Right lobe of liver (tissue), 4 donors: ENCODE data around the gene ZBED6.

Experiments used
- POLR2A ChIP-seq: fragments of 450-650 bp; IDR thresholded peaks from one replicate; pipeline ENCODE4 v1.6.1; 2017; ENCODE audit warnings: antibody characterized with exemption, mild to moderate bottlenecking
- TF ChIP-seq, protein P1 (sequence below), 4 donors: fragments of 200-600 bp in 3 of 4; fragments of 450-650 bp in 1 of 4; IDR thresholded peaks; one replicate each; pipeline versions ENCODE4 v1.5.1 to v1.8.0; 2016 to 2022; ENCODE audit warnings: antibody characterized with exemption in 4 of 4, mild to moderate bottlenecking in 2 of 4
- donor health status: DM: no; HTN: no; CAD: no.
- donor health status: DM: no; HTN: no; CAD: no.
- donor health status: DM: no; HTN: yes; CAD: no.

DNA sequence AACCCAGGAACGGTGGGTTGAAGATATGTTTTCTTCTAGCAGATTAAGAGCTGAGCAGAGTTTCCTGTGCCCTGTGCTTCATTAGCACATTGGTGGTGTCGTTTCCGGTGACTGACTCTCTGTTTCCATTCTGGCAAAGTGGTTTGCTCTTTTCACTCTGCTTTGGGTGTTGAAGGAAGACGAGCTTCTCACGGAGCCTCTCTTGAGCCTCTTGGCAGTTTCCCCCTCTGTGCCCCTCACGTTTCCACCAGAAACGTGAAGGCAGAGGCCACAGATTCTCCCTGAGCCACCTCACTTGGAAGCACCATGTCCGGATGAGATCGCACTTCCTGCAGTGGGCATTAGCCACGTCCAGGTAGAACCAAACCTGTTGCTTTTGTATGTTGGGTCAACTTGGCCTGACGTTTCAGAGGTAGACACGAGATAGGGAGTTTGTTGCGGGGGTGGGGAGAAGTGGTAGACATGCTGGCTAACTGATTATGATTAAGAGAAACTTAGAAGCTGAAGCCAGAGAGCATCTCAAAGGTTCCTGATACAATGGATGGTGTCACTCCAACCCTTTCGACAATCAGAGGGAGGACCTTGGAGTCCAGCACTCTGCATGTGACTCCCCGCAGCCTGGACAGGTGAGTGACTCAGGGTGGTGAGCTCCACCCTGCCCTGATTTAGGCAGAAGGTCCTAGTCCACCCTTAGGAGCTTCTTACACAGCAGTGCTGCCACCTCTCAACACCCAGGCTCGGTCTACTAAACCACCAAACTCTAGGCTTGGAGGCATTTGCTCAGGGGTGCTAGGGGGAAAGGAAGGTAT, 30.2 kb upstream of the ZBED6 start, which contains the start of gene LAX1:
- TF ChIP-seq, protein P1, sequence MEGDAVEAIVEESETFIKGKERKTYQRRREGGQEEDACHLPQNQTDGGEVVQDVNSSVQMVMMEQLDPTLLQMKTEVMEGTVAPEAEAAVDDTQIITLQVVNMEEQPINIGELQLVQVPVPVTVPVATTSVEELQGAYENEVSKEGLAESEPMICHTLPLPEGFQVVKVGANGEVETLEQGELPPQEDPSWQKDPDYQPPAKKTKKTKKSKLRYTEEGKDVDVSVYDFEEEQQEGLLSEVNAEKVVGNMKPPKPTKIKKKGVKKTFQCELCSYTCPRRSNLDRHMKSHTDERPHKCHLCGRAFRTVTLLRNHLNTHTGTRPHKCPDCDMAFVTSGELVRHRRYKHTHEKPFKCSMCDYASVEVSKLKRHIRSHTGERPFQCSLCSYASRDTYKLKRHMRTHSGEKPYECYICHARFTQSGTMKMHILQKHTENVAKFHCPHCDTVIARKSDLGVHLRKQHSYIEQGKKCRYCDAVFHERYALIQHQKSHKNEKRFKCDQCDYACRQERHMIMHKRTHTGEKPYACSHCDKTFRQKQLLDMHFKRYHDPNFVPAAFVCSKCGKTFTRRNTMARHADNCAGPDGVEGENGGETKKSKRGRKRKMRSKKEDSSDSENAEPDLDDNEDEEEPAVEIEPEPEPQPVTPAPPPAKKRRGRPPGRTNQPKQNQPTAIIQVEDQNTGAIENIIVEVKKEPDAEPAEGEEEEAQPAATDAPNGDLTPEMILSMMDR (IDR thresholded peaks at IDR 0.05): no peak
- peak; percentile 13 for TF ChIP-seq POLR2A
